GM19395 (cell line): ENCODE results near the gene PCBD1.

Experiments
- ATAC-seq: cut with Tn5 transposase; IDR thresholded peaks from one replicate; pipeline ENCODE4 v1.9.1; 2021; ENCODE audit warnings: mild to moderate bottlenecking, moderate library complexity; ENCODE audit not compliant: unreplicated experiment

The PCBD1 gene

GRCh38 chr10:70840836-70841235, 47.5 kb downstream of the PCBD1 start:
- ATAC-seq = no peak

DNA sequence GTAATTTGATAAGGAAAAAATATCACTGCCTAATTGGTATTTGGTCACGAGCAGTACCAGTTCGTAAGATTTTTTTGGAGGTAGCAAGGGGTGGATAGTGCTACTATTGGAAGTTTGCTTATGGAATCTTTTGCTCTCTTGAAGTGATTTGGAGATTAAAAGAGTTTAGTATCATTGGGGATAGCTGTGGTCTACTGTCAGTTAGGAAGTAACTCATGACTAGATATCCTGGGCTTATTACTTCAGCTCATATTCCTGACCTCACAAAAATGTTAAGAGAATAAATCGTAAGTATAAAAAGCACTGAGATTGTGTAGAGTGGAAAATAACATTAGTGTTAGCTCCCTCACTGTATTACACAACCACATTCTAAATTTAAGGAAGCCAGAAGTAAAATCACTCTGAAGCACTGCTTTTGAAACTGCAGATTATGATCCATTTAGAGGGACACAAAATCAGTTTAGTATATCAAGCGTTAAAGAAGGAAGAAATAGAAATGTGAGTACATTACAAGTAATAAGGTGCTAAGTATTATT, 50.0 kb downstream of the PCBD1 start:
- no peak for ATAC-seq

- ATAC-seq = no peak
These were observed 50.7 kb downstream of the PCBD1 start for GRCh38 chr10:70837660-70838059.

GRCh38 chr10:70836319-70836718, 52.0 kb downstream of the PCBD1 start:
- ATAC-seq = no peak

DNA sequence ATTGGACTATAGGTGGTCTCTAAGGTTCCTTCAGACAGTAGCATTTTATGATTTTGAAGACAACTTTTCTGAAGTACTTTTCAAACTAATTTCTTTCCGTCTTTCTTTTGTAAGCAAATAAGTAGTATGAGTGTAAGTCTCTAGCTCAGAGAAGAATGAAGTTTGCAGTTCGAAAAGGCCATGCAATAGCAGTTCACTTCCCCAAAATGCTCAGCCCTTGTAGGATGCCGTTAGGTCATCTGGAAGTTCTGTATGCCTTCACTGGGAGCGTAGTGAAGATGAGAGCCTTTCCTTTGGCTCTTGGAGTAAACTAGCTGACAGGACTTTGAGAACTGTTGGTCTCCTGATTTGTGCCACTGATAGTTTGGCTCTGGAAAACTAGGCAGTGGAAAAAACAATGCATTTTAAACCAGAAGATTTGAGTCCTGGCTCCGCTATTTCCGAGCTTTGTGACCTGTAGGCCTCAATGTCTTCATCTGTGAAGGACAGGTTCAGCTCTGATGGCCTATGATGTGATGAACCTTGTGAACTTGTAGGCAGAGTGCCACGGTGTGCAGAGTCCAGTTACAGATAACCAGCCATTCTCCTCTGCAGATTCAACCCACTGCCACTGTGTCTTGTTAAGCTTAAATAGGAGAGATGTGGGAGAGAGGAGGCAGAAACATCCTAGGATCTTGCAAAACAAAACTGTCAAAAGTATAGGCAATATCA, 53.8 kb downstream of the PCBD1 start:
- no peak for ATAC-seq

- no peak for ATAC-seq
These were observed 54.3 kb downstream of the PCBD1 start for GRCh38 chr10:70834021-70834420.

- no peak for ATAC-seq
These were observed 54.8 kb downstream of the PCBD1 start for GRCh38 chr10:70833601-70834000.
